Fibroblast of skin of abdomen (primary cell): ENCODE results near the gene RBMX.
"Not testable (repeated sequence)": the region's sequence is repeated elsewhere in the genome, so short reads cannot be mapped to it uniquely, and the experiment has no call there.

Source experiments
- DNase-seq: peaks from one replicate; pipeline ENCODE4 v3.0.0-alpha.2; 2013

RBMX gene

DNA sequence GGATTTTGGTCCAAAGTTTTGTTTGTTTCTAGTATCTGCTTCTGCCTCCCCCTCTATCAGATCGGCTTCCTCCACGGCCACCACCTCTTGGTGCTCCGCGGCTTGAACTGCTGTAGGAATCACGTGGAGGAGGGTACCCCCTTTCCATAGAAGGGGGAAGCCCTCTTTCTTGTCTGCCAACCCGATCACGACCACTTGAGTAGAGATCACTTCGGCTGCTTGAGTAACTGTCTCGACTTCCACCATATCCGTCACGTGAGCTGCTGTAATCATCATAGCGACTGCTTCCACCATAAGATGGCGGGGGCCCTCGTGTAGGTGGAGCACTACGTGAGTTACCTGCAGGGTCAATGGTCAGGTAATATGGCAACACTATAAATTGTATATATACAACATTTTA is 6.4 kb downstream of the RBMX start:
- DNase-seq = not testable (repeated sequence)

DNA sequence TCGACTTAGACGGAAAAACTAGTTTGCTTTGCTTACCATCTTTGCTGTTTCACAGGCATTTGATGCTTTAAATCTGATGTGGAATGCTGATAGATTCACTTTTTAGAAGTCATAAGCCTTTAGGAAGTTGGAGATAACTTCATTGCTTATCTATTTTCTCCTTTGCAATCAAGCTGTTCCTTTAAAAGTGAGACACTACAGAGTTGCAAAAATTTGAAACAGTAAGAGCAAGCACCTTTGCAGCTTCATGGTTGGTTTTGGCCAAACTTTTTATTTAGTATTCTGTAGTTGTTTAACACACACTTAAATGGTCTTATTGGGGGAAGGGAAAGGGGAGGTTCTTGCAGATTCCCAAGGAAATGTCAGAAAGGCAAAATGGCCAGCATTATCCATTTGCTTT is 7.3 kb downstream of the RBMX start:
- DNase-seq = not testable (repeated sequence)

DNA sequence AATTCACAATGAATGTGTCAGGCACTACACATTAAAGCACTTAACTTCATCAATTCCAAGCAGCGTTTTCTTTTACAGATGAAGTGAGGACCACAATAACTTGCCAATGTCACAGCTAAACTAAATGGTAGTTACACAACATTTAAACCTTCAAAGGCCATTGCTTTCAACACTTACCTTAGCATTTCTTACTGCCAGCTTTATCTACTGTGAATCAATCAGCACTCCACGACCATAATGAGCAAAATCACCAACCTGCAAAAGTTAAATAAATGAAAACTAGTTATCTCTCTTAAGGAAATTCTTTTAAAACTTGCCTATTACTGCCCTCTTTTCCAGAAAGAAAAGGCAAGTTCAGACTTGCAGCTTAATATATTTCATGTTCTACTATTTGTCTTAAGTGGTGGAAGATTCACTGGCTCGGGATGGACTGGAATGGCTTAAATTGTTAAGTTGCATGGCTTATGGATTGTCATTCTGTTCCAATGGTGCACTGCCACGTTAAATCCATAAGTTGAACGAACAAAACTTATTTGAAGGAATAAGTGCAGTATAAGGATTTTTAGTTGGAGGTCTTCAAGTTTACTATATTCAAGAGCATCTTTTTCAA is 8.3 kb downstream of the RBMX start:
- no peak for DNase-seq

DNA sequence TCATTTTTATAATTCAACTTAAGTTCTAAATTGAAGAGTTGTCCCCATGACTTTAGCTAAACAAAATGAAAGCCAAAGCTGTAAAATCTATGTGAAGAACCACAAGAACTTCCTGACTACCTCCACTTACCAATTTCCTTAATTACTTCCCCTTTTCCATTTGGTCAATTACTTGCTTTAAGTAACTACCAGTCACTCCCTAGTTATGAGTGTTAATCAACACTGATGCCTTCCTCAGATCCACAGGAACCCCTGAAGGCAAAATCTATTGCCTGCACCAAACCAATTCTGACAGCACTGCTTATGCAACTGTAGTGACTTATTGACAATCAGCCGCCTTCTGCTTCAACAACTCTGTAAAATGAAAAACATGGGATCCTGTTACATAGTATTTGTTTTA is 10.5 kb downstream of the RBMX start:
- DNase-seq = no peak

DNA sequence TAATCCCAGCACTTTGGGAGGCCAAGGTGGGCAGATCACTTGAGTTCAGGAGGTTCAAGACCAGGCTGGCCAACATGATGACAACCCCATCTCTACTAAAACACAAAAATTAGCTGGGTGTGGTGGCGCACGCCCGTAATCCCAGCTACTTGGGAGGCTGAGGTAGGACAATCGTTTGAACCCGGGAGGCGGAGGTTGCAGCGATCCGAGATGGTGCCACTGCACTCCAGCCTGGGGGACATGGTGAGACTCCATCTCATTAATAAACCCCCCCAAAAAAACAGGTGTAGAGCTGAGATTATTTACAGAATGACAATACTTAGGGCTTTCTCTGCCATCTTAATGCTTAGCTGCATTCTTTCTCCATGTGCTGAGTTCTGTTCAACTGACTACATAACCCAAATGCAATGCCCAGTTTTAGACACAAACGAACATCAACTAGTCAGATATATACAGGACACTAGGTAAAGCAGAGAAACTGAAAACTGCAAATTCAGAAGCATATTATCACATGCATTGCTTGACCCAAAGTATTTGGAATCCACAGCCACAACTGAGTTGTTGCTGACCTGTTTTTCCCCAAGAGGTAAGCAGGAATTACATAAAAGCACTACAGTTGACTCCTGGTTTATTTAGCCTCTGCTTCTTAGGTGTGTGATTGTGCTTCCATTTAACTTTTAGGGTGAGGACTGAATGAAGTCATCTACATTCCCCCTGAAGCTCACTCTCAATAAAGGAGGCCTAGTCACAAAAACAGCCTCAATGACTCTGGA is 12.1 kb downstream of the RBMX start:
- DNase-seq = no peak

DNA sequence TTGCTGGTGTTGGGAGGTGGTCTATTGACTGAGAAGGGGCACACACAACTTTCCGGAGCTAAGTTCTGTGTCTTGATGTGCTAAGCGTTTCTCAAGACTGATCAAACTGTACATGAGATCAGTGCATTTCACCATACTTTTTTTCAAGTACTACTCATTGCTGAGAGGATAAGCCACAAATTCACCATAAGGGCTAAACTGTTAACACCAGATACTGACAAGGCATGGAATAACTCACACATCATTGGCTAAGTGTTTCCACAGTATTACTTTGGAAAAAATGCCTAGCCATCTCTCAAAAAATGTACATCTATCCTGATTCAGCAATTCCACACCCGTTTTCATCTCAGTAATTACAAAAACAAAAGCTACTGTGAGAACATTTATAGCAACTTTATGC is 13.0 kb downstream of the RBMX start:
- DNase-seq = no peak

DNA sequence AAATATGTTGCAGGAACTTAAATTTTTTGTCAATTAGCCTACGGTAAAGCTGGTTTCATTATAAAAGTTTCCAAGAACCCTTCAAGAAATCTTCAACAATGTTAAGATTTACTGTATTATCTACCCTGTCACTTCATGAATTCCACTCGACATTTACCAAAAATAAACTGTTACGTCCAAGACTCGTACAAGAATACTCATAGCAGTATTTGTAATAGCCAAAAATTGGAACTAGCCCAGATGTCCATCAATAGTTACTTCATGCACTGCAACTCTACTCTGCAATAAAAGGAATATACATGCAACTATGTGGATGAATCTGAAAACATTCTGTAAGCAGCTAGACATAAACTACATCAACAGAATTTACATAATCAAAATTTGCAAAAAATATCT is 13.4 kb downstream of the RBMX start:
- DNase-seq = no peak

DNA sequence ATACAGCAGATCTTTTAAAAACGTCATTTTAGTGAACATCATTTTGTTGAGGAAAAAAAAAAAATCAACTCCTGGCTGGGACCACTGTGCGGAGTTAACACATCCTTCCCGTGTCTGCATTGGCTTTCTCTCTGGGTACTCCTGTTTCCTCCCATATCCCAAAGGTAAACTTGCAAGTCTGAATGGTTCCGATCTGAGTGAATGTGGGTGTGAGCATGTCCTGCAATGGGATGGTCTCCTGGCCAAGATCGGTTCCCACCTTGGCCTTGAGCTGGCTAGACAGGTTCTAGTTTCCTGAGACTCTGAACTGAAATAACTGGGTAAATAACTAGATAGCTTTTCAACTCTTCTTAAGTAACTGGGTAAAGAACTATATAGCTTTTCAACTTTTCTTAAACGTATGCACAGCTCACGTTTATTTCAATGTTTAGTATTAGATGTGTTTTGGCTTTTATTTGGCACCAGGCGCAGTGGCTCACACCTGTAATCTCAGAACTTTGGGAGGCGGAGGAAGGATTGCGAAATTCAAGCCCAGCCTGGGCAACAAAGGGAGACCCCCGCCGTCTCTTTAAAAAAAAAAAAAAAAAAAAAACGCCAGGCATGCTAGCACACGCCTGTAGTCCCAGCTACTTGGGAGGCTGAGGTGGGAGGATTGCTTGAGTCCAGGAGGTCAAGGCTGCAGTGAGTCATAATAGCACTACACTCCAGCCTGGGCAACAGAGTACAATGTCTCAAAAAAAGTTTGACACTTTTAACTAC is 14.0 kb downstream of the RBMX start:
- DNase-seq = no peak

DNA sequence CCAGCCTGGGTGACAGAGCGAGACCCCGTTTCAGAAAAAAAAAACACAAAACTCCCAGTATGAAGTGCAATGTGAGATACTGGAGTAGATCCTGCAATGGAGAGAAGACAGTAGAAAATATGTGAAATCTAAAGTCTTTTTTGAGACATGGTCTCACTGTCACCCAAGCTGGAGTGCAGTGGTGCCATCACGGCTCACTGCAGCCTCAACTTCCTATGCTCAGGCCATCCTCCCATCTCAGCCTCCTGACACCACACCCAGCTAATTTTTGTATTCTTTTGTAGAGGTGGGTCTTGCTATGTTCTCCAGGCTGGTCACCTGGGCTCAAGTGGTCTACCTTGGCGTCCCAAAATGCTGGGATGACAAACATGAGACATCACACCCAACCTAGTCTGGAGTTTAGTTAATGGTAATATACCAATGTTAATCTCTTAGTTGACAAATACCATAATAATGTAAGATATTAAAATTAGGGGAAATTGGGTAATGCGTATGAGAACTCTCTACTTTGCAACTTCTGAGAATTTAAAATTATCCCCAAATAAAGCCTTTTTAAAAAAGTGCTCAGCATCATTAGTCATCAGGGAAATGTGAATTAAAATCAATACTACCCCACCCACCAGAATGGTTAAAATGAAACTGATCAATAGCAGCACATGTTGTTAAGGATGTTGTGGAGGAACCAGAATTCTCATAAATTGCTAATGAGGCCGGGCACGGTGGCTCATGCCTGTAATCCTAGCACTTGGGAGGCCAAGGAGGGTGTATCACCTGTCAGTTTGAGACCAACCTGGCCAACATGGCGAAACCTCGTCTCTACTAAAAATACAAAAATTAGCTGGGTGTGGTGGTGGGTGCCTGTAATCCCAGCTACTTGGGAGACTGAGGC is 15.0 kb downstream of the RBMX start:
- no peak for DNase-seq

DNA sequence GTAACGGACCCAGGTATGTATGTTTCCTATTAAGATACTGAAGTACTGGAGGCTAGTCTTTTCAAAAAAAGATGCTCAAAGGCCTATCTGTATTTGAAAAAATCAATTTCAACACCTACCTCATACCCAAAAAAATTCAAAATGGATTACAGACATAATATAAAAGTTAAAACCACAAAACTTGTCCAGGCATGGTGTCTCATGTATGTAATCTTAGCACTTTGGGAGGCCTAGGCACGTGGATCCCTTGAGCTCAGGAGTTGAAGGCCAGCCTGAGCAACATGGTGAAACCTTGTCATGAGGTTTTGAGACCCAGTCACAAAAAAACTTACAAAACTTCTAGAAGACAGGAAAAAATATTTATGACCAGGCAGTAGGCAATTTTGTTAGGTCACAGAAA is 16.7 kb downstream of the RBMX start:
- no peak for DNase-seq

DNA sequence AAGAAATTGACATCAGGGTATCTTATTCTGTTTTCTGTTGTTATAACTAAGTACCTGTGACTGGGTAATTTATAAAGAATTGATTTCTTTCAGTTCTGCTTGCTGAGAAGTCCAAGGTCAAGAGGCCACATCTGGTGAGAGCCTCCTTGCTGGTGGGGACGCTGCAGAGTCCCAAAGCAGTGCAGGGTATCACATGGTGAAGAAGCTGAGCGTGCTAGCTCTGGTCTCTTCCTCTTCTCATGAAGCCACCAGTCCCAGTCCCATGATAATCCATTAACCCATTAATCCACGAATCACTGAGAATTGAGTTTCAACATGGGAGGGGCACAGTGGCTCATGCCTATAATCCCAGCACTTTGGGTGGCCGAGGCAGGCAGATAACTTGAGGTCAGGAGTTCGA is 18.0 kb downstream of the RBMX start:
- DNase-seq = no peak

DNA sequence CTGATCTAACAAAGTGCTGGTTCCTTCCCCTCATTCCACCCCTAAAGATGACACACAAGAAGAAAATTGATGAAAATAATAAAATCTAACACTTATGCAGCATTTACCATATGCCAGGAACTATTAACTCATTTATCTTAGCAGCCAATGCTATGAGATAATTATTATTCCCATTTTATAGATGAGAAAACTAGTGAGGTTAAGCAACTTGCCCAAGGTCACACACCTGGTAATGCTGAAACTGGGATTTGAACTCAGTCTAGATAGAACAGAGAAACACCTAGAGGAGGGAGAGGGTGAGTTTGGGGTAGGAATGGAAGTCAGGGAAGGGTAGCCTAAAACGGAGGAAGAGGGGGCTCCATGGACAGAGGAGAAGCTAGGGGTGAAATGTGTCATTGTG is 18.6 kb downstream of the RBMX start:
- no peak for DNase-seq

DNA sequence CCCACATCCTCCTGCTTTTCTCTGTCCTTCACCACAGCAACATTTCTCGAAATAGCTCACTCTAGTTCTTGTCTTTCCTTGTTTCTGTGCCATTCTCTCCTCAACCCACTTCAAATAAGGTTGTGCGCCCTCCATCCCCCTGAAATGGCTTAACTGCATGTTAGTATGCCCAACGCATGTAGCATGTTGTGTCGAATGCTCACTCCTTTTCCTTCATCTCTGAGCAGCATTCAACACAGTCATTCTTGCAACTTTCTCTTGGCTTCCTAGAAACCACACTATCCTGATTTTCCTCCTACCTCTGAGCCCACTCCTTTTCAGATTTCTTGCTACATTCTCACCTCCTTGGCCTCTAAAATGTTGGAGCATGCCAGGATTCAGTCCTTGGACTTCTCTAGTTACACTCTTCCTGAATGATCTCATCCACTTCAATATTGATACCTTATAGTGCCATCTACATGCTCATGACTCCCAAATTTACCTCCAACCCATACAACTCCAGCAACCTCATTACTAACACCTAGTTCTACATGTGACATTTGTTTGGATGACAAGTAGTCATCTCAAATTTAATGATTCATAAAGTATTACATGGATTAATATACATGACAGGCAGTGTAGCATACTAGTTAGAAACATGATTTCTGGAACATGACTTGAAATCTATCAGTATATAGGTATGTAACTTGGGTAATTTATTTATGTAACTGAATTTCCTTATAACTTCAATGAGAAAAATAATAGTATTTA is 22.3 kb downstream of the RBMX start:
- no peak for DNase-seq

DNA sequence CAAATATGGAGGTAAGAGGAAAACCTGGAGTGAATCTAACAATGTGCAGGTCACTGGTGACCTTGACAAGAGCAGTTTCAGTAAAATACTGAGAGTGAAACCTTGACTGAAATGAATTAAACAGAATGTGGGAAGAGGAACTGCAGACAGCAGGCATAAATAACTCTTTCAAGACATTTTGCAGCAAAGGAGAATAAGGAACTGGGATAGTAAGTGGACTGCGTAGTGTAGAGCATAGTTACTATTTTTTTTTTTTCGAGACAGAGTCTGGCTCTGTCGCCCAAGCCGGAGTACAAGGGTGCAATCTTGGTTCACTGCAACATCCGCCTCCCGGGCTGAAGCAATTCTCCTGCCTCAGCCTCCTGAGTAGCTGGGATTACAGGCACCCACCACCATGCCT is 24.0 kb downstream of the RBMX start:
- no peak for DNase-seq

DNA sequence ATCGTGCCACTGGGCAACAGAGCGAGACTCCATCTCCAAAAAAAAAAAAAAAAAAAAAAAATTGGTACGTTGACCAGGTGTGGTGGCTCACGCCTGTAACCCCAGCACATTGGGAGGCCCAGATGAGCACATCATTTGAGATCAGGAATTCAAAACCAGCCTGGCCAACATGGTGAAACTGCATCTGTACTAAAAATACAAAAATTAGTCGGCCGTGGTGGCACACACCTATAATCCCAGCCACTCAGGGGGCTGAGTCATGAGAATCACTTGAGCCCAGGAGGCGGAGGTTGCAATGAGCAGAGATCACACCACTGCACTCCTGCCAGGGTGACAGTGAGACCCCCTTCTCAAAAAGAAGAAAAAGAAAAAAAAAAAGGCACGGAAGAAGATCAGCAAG is 24.5 kb downstream of the RBMX start:
- DNase-seq = no peak

DNA sequence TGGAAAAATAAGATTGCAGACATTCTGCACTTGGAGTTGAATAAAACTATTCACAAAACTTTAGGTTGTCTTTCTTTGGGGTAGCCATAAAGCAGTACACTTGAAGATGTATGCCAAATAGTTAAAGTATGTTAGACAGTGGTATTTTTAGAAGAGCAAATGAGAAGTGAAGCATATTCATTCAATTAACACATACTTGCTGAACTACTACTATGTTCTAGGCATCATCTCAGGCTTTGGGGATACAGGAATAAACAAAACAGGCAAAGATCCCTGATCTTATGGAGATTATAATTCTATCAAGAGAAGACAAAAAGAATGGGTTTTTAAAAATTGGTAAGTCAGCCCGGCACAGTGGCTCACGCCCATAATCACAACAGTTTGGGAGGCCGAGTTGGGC is 29.0 kb downstream of the RBMX start:
- no peak for DNase-seq

DNA sequence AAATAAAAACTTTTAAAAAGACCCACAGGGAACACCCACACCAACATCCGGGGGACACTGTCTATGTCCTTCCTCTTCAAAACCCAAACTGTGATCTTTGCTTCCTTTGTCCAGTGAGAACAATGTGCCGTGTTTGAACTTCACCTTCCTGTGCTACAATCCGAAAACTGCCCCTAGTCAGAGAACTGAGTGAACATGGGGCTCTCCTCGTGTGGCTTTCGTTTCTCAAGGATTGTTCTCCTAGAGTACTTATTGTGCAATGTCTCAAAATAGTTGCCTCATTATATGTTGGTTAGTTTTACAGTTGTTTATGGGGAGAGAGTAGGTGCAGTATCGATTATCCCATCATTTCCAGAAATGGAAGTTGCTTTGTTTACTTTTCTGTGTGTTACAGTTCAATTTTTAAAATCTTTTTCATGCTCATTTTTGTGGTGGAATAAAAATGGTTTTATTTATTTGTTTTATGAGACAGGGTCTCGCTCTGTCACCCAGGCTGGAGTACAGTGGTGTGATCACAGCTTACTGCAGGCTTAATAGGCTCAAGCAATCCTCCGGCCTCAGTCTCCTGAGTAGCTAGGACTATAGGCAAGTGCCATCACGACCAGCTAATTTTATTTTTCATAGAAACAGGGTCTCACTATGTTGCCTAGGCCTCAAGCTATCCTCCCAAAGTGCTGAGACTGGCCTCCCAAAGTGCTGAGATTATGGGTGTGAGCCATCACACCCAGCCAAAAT is 29.9 kb downstream of the RBMX start:
- DNase-seq = no peak

DNA sequence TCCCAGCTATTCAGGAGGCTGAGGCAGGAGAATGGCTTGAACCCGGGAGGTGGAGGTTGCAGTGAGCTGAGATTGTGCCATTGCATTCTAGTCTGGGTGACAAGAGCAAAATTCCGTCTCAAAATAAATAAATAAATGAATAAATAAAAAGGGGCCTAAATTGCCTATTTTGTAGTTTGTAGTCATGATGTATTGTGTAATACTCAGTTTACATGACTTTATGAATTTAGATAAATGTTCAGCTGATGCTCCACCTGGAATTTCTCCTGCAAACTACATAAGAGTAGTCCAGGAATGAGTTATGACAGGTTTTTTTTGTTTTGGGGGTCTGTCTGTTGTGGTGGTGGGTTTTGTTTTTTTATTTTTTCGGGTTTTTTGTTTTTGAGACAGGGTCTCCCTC is 31.1 kb downstream of the RBMX start:
- no peak for DNase-seq

DNA sequence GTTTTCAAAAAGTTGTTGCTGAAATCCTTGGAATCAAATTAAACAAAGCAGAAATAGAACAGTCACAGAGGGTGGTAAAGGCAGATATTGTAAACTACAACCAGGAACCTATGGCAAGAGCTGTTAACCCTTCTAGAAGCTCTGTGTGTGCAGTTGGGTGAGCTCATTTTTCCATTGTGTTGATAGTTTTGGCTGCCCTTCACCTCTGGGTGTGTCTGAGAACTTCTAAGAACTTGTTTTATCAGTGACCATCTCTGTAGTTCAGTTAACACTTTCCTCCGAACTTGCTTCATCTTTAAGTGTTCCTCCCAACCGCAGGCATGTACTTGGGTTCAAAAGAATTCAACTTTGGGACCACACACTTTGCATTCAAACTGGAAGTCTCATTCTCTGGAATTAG is 32.7 kb downstream of the RBMX start:
- DNase-seq = no peak

DNA sequence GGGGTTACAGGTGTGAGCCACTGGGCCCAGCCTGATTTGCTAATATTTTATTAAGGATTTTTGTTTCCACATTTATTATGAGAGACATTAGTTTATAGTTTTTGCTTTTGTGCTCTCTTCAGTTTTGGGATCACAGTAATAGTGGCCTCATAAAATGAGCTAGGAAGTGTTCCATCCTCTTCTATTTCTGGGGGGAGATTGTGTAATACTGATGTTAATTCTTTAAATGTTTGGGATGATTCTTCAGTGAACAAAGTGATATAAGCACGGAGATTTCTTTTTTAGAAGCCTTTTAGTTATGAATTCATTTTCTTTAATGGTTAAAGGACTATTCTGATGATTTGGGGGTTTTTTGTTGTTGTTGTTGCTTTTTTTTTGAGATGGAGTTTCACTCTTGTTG is 41.3 kb downstream of the RBMX start:
- no peak for DNase-seq

DNA sequence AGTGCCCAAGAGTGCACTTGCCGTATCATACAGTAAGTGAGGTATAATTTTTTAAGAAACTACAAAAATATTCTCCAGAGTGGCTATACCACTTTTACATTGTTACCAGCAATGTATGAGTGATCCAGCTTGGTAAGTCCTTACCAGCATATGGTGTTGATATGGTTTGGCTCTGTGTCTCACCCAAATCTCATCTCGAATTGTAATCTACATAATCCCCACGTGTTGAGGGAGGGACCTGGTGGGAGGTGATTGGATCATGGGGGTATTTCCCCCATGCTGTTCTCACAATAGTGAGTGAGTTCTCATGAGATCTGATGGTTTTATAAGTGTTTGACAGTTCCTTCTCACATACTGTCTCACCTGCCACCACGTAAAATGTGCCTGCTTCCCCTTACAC is 44.8 kb downstream of the RBMX start:
- no peak for DNase-seq
